Fibroblast of lung (primary cell): ENCODE data around the gene RMDN3.

ENCODE experiments used
- CTCF ChIP-seq, 2 donors: IDR thresholded peaks in 1 of 2; conservative IDR thresholded peaks in 1 of 2; 1 replicate in 1 of 2; 2 replicates in 1 of 2; pipeline ENCODE4 v1.5.1; 2011 to 2012; ENCODE audit warnings: low read length in 2 of 2, control low read depth in 1 of 2, inconsistent platforms in 1 of 2, low read depth in 1 of 2, mild to moderate bottlenecking in 1 of 2
- EZH2 ChIP-seq: IDR thresholded peaks from 2 replicates; pipeline ENCODE4 v1.5.1; 2012; ENCODE audit warnings: low read length, control low read depth, mild to moderate bottlenecking; ENCODE audit errors: missing control alignments

DNA sequence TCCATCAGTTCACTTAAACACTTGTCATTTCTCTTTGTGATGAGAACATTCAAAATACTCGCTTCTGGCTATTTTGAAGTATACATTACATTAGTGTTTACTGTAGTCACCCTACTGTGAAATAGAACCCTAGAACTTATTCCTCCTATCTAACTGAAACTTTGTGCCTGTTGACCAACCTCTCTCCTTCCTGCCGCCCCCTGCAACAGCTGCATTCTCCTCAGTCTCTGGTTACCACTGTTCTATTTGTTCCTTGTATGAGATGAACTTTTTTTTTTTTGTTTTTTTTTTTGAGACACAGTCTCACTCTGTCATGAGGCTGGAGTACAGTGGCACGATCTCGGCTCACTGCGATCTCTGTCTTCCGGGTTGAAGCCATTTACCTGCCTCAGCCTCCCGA lies 57.1 kb downstream of the RMDN3 start:
- no peak for TF ChIP-seq EZH2
- TF ChIP-seq CTCF (conservative IDR thresholded peaks at IDR 0.05 in 1 of 2, IDR thresholded peaks at IDR 0.05 in 1 of 2; ENCODE audit: low read depth in 1 of 2, low read length in 2 of 2) = no peak
